NCI-H1930 (cell line): ENCODE results near the gene FRMD4B.

Experiments used
- DNase-seq, 2 experiments: peaks; one replicate each; lab custom pipeline; 2025; lab: John Stamatoyannopoulos, UW

FRMD4B gene

DNA sequence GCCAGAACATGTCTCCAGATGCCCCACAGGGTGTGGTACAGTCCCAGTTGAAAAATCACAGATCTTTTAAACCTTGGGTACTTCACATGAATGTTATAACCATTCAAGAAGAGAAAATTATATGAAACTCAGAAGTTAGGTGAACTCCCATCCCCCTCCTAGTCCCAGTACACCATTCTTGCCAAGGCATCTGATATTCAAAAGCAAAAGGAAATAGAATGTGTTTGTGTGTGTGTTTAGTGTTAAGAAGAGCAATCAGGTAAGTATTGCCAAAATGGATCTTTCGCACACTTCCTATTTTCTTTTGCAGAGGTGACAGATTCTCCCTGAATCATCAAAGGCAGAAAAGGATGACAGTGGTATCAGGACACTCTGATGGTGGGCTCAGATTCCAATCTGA is 219.4 kb downstream of the FRMD4B start:
- DNase-seq, result no peak

DNA sequence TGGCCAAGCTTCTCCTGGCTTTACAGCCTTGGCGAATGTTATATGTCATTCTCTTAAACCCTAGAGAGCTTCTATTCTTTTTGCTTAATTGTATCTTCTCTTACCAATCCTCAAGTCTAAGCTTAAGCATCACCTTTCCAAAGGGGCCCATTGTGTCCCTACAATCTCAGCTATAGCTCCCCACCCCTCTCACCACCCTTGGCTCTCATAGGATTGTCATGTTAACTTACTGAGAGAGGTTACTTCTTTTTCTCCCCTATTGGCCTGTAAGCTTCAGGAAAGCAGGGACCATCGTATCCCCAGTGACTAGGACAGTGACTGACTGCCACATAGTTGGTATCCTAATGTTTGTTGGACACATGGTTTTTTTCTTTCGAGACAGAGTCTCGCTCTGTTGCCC is 220.1 kb downstream of the FRMD4B start:
- DNase-seq, result no peak

DNA sequence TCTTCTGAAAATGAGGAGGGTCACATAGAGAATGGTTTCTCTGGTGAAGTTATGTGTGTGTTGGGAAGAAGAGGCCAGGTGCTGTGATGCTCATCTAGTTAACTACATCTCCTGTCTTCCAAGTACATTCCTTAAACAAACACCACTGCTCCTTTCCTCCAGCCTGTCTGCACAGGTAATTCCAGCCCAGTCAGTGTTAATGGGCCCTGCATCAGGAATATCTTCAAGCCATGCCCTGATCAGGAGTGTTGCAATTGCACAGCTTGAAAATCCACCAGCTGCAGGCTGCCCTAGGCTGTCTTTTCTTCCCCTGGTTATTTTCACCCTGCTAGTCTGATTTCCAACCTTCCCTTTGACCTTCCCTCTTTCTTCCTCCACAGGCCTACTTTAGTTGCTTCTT is 221.6 kb downstream of the FRMD4B start:
- DNase-seq, result no peak

DNA sequence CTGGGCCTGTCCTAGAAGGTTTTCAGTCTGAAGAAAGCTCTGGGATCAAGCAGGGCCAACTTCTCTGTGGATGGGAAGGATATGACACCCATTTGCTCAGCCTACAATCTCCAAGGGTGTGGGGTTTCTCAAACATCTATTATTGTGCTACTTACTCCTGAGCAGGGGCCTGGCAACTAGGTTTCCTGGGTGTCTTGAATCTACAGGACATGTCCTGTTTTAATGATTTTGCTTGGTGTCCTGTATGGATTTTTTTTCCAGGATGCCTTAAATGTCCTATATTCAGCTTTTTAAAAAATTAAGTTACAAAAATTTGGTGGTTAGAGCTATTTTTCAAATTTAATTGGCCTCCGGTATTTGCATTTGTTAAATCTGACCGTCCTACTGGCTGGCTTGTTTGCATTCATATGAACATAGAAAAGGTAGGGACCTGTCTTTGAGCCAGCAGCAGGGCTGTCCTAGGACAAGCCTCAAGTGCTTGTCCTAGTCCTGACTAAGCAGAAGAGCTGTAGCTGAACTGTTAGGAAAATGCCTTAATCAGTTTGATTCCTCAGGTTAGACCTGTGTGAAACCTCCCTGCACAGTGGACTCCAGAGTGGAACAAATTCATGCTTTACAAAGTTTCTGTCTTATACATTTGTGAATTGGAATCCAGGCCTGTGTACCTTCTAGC is 223.4 kb downstream of the FRMD4B start:
- DNase-seq, result no peak

DNA sequence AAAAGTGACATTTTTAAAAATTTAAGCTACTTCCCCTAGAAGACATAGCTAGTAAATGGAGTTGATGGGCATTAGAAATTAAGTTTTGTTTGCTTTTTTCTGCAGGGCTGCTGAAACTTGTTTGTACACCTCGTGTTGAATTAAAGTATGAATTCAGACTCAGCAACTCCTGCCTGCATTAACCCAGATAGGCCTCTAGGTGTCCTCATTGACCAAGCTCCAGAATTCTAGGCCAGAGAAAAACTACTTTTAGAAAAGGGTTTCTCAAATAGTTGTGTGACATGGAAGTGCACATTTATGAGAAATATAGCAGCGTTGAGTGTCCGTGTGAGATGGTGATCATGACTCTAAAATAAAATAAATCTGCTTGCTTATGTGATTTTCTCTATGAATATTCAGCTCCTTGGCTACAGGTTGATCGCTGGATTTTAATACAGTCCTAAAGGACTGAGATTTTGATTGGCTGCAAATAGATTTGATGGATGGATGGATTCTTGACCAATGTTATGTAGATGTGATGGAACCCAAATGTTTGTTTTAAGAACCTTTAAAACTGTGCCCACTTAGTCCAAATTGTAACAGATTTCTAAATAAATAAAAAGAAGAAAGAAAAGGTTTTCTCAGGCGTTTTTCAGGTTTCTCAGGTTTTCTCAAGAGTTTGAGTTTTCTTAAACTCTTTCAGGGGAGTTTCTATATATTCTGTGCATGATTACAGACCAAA is 224.1 kb downstream of the FRMD4B start:
- peak in 1 of 2 experiments; percentile 12 for DNase-seq

DNA sequence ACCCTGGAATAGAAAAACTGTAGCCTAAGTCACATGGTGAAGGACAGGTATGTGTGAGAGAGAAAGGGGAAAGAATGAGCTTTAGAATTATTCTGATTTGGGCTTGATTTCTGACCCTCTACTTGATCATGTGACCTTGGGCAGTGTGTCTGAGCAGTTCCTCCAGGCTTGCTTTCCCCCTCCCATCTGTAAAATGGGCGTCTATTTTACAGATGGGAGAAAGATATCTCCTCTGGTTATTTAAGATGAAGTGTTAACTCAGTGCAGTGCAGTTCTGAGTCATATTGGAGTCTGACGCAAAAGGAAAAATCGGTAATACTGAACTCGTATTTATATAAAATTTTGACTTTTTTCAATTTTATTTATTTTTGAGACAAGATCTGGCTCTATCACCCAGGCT is 225.4 kb downstream of the FRMD4B start:
- no peak for DNase-seq

DNA sequence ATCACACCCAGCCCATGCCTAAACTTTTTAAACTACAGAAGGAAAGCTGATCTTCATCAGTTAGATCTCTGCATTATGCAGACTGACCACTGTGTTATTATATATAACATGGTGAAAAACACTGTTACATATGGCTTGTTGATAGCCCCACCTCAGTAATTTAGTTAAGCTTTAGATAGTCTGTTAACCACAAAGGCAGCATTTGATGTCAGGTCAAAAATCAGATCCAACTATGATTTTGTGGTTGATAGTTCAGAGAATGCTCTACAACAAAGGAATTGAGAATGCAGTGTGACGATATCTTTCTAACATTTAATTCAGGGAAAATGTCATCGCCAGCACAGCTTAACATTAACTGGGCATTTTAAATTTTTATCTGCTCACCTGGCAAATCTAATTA is 225.8 kb downstream of the FRMD4B start:
- DNase-seq, result no peak

DNA sequence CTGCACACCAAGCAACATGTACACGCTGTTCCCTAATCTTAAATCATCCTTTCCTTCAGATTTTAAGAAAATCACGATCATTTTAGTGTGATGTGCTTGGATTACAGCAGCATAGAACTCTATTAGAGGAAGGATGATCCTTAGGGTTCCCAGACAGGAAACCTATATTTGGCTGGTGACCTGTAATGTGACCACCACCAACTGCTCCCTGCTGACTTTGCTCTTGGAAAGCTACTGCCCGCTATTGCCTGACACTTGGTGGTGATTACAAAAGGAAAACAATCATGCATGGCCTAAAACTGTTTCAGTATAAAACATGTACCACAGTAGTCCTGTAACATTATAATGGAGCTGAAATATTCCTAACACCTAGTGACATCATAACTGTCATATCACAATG is 236.3 kb downstream of the FRMD4B start:
- no peak for DNase-seq

DNA sequence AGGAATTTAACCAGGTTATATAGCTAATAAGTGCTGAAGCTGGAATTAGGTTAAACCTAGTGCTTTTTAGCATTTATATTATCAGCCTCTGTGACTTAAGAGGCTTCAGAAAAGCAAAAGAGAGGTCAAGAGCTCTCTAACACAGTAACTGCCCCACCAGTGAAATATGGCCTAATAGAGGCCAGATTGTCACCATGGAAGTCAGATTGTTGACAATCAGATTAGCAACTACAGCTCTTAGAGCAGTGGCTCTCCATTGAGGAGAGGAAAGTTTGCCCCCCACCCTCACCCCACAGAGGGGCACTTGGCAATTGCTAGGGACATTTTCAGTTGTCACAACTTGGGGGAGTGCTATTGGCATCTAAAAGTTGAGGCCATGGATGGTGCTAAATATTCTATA is 240.2 kb downstream of the FRMD4B start:
- no peak for DNase-seq

DNA sequence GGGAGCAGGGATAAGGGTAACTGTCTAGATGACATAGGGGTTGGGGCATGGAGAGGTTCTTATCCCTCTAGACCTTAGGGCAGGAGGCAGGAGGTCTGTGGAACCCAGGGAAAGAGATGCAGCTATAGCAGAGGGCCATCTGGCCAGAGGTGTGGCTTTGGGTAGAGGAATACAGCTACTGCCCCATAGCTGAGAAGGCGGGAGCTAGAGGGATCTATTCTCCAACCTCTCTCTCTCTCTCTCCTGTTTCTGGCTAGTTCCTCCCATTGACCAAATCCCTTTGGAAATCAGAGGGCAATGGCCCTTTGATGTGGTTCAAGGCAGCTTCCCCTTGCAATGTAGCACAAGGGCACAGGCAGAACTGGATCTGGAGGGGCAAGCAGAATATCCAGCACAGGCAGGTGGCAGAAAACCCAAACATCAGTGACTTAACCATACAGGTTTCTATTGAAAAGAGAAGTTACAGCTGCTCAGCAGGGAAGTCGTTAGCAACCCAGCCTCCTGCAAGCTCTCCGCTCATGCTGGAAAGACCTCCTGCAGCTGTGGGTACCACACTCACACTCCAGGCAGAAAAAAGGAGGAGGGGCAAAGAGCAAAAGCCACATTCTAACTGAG is 241.2 kb downstream of the FRMD4B start:
- peak in 1 of 2 experiments; percentile 10 for DNase-seq

DNA sequence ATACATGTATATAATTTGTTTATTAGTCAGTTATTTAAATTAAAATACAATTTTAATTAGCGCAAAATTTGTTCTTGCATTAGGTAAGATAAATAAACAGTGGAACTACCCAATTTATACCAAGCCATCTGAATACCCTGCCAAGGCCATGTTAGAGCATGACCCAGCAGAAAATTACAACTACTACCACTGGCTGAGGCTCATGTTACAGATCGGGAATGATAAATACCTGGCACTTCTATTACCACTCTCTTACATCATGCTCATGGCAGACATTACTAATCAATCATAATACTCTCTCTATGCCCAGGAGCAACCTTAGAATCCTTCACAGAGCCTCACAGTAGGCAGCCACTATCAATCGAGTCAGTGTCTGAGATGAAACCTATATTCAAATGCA is 242.3 kb downstream of the FRMD4B start:
- DNase-seq, result peak in 1 of 2 experiments; percentile 66

DNA sequence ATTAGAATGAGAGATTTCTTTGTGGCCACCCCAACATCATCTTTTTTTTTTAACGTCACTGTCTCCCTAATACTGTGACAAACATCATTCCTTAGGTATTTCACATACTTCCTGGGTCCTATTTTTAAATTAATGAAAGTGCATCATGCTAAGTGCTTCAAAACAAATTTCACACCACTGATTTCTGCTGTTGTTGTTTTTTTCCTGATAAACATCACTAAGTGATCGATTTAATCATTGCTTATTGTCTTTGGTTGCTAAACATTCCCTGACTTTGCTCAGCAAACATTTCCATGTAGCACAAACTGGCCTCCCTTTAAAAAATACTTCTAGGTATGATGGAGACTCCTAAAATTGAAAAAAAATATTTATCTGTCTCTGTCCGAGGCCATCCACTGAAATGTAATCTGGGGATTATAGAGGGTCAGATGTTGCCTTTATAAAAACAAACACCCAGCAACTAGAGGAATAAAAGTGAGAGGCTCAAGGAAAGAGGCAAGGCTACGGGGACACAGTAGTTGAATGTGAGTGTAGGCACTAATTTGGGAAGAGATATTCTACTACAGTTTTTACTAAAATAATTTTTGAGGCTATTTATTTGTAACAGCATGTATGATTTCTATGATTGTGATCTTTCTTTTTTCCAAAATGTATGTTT is 243.0 kb downstream of the FRMD4B start:
- no peak for DNase-seq

DNA sequence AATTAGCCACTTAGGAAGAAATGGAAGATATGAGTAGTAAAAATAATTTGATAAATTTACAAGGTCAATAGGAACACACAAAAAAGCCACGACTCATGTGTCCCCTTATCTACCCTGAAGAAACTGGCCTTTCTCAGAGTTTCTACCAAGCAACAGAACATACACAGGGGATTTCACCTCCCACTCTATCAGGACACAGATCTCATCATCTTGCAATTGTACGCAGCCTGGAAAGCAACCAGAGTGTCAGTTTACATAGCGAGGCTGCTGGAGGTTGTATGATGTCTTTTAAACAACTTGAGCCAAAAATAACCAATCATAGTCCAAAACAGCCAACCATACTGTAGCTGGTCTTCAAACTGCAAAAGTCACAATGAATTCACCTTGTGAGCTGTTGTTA is 243.8 kb downstream of the FRMD4B start:
- no peak for DNase-seq

DNA sequence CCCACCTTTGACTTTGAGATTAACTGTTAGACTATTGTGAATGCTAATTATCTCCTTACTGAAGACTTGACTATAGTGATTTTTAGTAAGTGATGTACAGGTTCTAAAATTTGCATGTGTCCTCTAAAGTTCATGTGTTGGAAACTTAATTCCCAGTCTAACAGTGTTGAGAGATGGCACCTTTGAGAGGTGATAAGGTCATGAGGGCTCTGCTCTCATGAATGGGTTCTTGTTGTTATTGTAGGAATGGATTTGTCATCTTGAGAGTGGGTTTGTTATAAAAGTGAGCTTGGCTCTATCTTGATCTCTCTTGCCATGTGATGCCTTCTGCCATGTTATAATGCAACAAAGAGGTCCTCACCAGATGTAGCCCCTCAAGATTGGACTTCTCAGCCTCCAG is 244.6 kb downstream of the FRMD4B start:
- DNase-seq, result no peak

DNA sequence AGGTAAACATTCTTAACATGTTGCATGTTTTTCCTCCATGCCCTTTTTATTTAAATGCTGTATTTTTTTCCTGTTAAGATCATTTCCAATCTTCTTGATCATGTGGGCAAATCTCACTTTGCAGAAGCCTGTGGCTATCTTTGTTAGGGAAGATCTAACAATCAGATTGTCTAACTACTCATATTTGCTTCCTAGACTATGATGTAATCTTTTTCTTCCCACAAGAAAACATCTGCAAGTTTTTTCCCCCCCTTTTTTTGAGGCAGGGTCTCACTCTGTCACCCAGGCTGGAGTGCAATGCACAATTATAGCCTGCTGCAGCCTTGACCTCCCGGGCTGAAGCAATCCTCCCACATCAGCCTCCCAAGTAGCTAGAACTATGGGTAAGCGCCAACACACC is 248.5 kb downstream of the FRMD4B start:
- no peak for DNase-seq

DNA sequence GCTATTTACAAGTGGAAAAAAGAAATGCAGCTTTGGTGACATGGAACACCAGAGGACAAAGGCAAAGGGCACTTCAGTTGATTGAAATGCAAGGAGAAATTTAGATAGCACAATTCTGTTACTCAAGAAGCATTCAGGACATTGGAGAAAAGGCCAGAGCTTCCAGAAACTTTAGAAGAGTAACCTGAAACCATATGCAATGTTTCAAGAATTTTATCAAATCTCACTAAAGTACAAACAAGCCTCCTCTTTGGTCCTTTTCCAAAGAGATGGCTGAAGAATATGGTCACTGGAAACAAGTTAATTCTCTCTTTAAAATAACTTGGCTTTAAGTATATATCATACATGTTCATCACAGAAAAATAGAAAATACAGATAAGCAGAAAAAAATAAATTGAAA is 248.9 kb downstream of the FRMD4B start:
- no peak for DNase-seq

DNA sequence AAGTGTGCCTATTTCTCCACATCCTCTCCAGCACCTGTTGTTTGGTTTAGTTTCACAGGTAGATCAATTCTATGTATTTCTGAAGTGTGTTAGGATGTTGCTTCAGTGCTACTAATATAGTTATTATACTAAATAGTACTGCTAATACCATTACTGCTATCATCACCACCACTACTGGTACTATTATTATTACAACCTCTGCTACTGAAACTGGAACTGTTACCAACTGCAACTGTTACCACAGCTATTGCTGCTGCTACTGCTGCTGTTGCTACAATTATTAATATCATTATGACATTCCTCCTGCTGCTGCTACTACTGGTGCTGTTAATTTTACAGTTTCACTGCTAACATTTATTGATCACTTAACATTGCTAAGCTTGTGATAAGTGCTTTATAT is 255.2 kb downstream of the FRMD4B start:
- no peak for DNase-seq

DNA sequence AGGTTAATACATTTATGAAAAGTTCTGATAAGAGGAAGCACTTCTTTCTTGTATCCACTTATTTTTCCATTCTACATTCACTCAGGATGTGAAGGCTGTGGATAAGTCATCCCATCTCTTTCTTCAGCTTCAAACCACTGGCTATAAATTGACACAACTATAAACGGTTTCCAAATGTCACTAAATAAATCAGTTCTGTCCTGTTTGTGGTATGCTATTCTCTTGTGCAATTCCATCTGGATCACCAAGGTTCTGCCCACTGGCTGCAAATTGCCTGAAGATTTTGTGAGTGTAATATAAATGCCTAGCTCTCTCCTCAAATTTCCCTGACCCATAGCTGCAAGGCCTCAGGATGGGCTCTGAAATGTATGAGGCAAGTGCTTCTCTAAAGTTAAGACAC is 256.4 kb downstream of the FRMD4B start:
- no peak for DNase-seq

DNA sequence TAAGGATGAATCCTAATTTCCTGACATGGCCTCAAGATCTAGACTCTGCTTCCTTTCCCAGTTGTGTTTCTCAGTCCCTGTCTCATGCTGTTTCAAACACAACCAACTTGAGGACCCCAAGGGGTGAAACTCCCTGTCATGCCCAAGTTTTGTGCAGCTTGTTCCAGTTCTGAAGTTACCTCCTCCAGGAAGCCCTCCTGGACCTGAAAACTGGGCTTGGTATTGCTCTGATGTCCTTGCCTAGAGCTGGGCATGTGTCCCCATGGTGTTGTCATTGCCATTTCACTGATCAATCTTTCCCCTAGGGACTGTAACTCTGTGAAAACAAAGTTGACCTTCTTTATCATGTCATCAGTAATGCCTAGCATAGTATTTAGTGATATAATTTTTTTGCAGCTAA is 257.4 kb downstream of the FRMD4B start:
- no peak for DNase-seq

DNA sequence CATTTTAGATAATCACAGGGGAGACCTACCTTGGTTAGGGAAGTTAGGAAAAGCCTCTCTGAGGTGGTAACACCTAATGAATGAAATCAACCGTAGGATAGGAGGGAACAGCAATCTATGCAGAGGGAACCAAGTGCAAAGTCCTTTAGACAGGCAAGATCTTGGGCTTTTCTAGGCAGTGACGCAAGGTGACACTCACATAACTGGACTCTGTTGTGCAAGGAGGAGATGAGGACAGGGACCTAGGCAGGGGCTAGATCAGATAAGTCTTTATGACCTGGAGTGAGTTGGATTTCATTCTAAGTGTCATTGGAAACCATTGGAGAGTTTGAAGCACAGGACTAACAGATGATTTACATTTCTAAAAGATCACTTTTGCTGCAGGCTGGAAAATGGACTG is 258.9 kb downstream of the FRMD4B start:
- no peak for DNase-seq

DNA sequence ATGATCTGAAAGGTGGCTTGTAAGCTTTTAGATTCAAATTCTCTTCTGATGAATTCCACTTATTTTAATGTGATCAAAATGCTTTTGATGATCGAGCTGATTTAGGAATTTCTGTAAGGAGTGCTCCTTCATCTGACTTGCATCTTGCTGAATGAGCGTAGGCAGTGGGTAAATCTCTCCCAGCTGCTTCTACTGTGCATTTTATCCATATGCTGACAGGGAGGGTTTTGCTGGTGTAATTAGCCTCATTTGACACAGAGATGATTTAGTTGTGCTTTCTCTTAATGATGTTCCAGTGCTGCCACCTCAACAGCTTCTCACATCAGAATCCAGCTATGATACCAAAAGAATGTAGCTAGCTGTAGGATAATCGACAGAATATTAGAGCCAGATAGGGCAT is 259.7 kb downstream of the FRMD4B start:
- DNase-seq, result no peak

DNA sequence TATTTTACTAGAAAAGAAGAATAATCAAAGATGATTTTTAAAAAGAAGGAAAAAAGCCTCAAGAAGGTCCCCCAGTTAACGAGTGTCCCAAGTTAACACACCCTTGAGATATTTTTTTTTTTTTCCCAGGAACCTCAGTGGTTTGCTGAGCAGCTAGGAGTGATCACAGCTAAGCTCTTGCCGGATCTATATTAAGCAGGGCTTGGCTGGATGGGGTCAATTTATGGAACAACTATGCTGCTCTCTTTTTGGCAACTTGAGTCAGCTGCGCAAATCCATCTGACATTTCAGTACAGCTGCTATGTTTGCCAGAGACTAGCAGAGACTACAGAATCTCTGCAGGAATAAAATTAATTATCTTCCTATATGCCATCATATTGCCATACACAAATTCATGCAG is 263.5 kb downstream of the FRMD4B start, which contains the start of gene LMOD3:
Gene LMOD3 (minus strand): TSS at position 193 of the 400 bp plus-strand sequence. CDS start 209 bp downstream, outside the sequence.
- DNase-seq, result no peak

DNA sequence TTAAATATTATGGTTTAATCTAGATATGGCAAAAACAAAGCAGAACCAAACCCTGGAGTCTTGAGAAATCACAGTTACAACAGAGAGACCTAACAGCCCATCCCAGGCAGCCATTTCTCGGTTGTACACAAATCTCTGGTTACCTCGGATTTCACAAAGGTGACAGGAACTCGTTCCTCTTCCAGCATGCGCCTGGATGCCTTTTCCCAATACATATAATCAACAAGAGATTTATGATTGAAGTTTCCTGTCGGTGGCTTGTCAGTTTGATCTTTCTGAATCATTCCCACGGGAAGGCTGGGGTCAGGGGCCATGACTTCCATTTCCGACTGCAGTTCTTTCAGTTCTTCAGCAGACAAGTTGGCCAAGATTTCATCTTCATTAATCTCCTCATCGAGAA is 263.9 kb downstream of the FRMD4B start:
- no peak for DNase-seq
